Measurements from ENCODE around the gene AP3S2. TPM values are rescaled to one million over a fixed set of nuclear protein-coding genes. Genes with fewer than 3 reads are reported as not detected.
"Not testable (repeated sequence)": the region's sequence is repeated elsewhere in the genome, so short reads cannot be mapped to it uniquely, and the experiment has no call there.

AP3S2 gene
- total RNA-seq (ENCODE audit: unreplicated experiment) = 60.5 TPM
- long read RNA-seq, full-length matches to known transcripts = 75 of 80 reads
- long read RNA-seq, partial matches to known transcripts = 0 of 80 reads
- long read RNA-seq, other reads (novel, unspliced or antisense) = 5 of 80 reads

DNA sequence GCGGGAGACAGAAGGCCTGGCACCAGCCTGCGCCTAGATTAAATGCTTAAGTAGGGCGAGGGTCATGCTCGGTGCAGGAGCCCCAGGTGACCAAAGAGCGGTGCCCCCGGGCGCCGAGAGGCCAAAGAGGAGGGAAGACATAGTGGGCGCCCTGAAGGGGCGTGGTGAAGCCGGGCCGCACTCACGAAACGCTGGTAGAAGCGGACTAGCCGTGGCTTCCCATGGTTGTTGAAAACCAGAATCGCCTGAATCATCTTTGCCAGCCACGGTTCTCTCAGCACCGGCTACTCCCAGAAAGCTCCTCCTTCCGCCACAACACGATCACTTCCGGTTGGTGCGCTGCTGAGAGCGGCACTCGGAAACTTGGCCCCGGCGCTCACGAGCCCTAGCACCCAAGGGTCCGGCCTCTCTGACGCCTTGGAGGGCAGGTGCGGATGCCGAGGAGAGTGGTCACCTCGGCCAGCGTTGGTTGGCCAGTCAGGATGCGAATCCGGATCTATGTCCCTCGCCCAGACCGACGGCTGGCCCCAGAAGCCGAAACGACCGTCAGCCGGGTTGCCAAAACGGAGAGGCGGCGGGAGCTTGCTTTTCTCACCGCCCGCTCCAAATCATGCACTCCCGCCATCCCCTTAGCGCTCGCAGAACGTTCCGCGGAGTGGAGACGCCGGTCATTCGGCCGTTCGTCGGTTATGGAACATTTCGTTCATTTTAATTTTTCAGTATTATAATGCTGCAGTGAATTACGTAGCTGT is at the start of gene AP3S2:
AP3S2 (minus strand) TSS at position 299 of the 752 bp plus-strand sequence; CDS start at position 254, 45 bp downstream.
- peaks cover 6% of the 10 kb centered on the region for H3K27me3 Mint-ChIP-seq (ENCODE audit: unreplicated experiment)
- TF ChIP-seq, protein P1, sequence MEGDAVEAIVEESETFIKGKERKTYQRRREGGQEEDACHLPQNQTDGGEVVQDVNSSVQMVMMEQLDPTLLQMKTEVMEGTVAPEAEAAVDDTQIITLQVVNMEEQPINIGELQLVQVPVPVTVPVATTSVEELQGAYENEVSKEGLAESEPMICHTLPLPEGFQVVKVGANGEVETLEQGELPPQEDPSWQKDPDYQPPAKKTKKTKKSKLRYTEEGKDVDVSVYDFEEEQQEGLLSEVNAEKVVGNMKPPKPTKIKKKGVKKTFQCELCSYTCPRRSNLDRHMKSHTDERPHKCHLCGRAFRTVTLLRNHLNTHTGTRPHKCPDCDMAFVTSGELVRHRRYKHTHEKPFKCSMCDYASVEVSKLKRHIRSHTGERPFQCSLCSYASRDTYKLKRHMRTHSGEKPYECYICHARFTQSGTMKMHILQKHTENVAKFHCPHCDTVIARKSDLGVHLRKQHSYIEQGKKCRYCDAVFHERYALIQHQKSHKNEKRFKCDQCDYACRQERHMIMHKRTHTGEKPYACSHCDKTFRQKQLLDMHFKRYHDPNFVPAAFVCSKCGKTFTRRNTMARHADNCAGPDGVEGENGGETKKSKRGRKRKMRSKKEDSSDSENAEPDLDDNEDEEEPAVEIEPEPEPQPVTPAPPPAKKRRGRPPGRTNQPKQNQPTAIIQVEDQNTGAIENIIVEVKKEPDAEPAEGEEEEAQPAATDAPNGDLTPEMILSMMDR (IDR thresholded peaks at IDR 0.05; ENCODE audit: partially characterized antibody, unreplicated experiment) = no peak
- peaks cover 2% of the 10 kb centered on the region for H3K4me1 Mint-ChIP-seq (ENCODE audit: low read depth, unreplicated experiment)
- no peaks in the 10 kb centered on the region for H3K36me3 Mint-ChIP-seq (ENCODE audit: unreplicated experiment)
- peak within 1 kb of the TSS; percentile 97 for H3K4me3 Mint-ChIP-seq (ENCODE audit: unreplicated experiment)
- H3K9me3 Mint-ChIP-seq (ENCODE audit: unreplicated experiment) = peaks cover 5% of the 10 kb centered on the region
- peak; percentile 86 for DNase-seq
- peak within 1 kb of the TSS; percentile 85 for H3K27ac Mint-ChIP-seq (ENCODE audit: unreplicated experiment)

DNA sequence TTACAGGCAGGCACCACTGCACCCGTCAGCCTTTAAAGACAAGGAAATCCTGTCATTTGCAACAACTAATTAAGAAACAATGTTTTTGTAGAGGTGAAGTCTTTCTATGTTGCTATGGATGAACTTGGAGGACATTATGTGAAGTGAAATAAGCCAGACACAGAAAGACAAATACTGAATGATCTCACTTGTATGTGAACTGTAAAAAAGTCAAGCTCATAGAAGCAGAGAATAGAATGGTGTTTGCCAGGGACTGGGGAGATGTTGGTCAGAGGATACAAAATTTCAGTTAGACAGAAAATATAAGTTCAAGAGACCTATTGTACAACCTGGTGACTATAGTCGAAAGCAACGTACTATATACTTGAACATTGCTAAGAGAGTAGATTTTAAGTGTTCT is 46.1 kb upstream of the AP3S2 start:
- Mint-ChIP-seq H3K4me1 (ENCODE audit: low read depth, unreplicated experiment) (no peaks in the 10 kb centered on the region), H3K27me3 (ENCODE audit: unreplicated experiment) (no peaks in the 10 kb centered on the region), H3K9me3 (ENCODE audit: unreplicated experiment) (no peaks in the 10 kb centered on the region), H3K36me3 (ENCODE audit: unreplicated experiment) (no peaks in the 10 kb centered on the region), H3K27ac (ENCODE audit: unreplicated experiment) (no peak overlapping the region), H3K4me3 (ENCODE audit: unreplicated experiment) (no peak overlapping the region)
- TF ChIP-seq, protein P1 (IDR thresholded peaks at IDR 0.05; ENCODE audit: partially characterized antibody, unreplicated experiment) = no peak
- no peak for DNase-seq

DNA sequence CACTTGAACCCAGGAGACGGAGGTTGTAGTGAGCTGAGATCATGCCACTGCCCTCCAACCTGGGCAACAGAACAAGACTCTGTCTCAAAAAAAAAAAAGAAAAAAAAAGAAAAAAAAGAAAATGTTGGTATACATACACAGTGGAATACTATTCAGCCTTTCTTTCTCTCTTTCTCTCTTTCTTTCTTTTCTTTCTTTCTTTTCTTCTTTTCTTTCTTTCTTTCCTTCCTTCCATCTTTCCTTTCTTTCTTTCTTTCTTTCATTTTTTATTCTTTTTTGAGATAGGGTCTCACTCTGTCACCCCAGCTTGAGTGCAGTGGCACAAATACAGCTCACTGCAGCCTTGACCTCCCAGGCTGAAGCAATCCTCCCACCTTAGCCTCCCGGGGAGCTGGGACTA is 45.6 kb upstream of the AP3S2 start:
- not testable (repeated sequence) for H3K27me3 Mint-ChIP-seq (ENCODE audit: unreplicated experiment); H3K4me1 Mint-ChIP-seq (ENCODE audit: low read depth, unreplicated experiment); H3K27ac Mint-ChIP-seq (ENCODE audit: unreplicated experiment); H3K9me3 Mint-ChIP-seq (ENCODE audit: unreplicated experiment); H3K36me3 Mint-ChIP-seq (ENCODE audit: unreplicated experiment); DNase-seq; H3K4me3 Mint-ChIP-seq (ENCODE audit: unreplicated experiment)

DNA sequence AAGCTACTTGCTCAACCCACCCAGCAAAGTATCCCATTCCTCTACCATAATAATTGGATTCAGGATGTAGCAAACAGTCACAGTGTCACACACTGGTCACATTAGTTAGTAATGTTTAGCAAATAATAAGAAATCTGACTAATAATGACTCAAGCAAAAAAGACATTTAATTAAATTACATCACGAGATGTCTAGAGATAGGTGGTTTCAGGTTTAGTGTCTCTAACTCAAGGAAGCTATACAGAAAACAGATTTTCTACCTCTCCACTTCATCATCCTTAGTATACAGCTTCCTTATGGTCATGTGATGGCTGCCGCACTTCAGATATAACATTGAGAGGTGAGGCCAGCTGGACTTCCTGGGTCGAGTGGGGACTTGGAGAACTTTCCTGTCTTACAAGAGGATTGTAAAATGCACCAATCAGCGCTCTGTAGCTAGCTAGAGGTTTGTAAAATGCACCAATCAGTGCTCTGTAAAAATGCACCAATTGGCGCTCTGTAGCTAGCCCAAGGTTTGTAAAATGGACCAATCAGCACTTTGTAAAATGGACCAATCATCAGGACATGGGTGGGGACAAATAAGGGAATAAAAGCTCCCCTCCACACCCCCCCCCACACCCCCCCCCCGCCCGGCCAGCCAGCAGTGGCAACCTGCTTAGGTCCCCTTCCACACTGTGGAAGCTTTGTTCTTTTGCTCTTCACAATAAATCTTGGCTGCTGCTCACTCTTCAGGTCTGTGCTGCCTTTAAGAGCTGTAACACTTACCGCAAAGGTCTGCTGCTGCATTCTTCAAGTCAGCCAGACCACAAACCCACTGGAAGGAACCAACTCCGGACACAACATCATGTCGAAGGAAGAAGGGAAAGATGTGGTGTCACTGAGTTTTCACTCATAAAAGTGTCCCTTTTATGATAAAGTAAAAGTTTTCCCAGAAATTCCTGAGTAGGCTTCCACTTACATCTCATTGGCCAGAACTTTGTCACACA is 43.9 kb upstream of the AP3S2 start:
- no peaks in the 10 kb centered on the region for H3K27me3 Mint-ChIP-seq (ENCODE audit: unreplicated experiment)
- H3K9me3 Mint-ChIP-seq (ENCODE audit: unreplicated experiment) = no peaks in the 10 kb centered on the region
- no peaks in the 10 kb centered on the region for H3K4me1 Mint-ChIP-seq (ENCODE audit: low read depth, unreplicated experiment)
- no peak overlapping the region for H3K4me3 Mint-ChIP-seq (ENCODE audit: unreplicated experiment)
- H3K27ac Mint-ChIP-seq (ENCODE audit: unreplicated experiment) = no peak overlapping the region
- TF ChIP-seq, protein P1 (IDR thresholded peaks at IDR 0.05; ENCODE audit: partially characterized antibody, unreplicated experiment) = no peak
- H3K36me3 Mint-ChIP-seq (ENCODE audit: unreplicated experiment) = no peaks in the 10 kb centered on the region
- DNase-seq = no peak

DNA sequence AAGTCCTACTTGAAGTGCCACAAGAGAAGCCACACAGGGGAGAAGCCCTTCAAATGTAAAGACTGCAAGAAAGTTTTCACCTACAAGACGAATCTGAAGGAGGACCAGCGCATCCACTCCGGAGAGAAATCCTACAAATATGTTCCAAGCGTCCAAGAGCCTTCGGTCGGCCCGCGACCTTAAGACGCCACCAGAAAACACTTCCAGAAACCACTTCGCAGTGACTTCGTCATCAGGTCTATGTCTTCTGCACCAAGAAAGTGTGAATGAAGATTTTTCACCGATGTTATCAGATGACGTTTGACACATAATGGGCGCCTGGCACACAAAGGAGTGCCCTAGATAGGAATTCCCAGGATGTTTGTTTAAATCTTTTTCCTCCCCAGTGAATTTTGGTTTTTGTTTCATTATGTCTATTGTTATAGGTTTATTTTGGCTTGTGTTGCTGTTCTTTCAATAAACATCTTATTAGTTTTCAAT is 43.0 kb upstream of the AP3S2 start:
- DNase-seq = no peak
- H3K4me1 Mint-ChIP-seq (ENCODE audit: low read depth, unreplicated experiment) = no peaks in the 10 kb centered on the region
- H3K36me3 Mint-ChIP-seq (ENCODE audit: unreplicated experiment) = no peaks in the 10 kb centered on the region
- H3K27ac Mint-ChIP-seq (ENCODE audit: unreplicated experiment) = no peak overlapping the region
- H3K4me3 Mint-ChIP-seq (ENCODE audit: unreplicated experiment) = no peak overlapping the region
- TF ChIP-seq, protein P1 (IDR thresholded peaks at IDR 0.05; ENCODE audit: partially characterized antibody, unreplicated experiment) = no peak
- H3K9me3 Mint-ChIP-seq (ENCODE audit: unreplicated experiment) = no peaks in the 10 kb centered on the region
- no peaks in the 10 kb centered on the region for H3K27me3 Mint-ChIP-seq (ENCODE audit: unreplicated experiment)

All from glutamatergic neuron (in vitro differentiated cells).